Mesenteric fat pad (tissue), 1 donor: Measurements from ENCODE around the gene OOSP1. TPM values are rescaled to one million over a fixed set of nuclear protein-coding genes. Genes with fewer than 3 reads are reported as not detected.
"Not testable (repeated sequence)": the region's sequence is repeated elsewhere in the genome, so short reads cannot be mapped to it uniquely, and the experiment has no call there.

Experiments
- DNase-seq: peaks from one replicate; pipeline ENCODE4 v3.0.0-alpha.2; 2020; ENCODE audit warnings: low spot score
- long read RNA-seq: library from polyadenylated mRNA; unstranded; transcript quantifications from one replicate; pipeline ENCODE4 v2.0.0, GENCODE V29; 2020
- total RNA-seq: library from RNA; stranded (reverse); fragmentation: NEBNext Ultra II Directional; extraction: Animal tissue kit (Norgen Biotek cat#: 25700); gene quantifications from one replicate; pipeline ENCODE4 v1.2.1, GENCODE V29; 2021
- donor health status: DM: yes; HTN: yes; CAD: no.

Gene OOSP1, protein sequence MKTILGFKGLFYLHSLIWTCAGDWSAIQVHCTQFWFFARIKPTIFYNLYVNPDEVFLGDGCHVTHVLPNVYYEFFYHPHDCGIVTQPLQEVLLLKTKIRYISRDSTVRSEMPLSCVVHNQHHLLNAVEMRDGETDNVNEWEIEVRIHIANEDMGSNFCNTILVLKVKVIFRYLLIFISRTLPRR
- not detected for total RNA-seq
- long read RNA-seq = 0 reads

DNA sequence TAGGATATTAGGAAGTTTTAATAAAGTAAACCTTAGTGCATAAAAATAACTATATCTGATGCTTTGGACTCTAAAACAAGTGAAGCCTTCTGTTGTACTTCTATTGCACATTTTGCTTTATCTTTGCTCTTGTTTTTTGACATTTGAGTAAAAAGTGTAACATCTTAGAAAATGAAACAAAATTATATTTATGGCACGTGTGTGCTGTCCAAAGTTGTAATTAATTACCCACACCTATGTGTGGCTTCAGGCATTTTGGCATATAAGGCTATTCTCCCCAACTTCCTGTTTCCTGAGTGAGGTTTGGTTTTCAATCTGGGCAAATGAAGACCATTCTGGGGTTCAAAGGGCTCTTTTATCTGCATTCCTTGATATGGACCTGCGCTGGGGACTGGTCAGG is at the start of gene OOSP1:
Gene OOSP1, plus strand, starts transcription at position 301 of the 400 bp plus-strand sequence. Its CDS starts 23 bp downstream, at position 324.
- no peak for DNase-seq

DNA sequence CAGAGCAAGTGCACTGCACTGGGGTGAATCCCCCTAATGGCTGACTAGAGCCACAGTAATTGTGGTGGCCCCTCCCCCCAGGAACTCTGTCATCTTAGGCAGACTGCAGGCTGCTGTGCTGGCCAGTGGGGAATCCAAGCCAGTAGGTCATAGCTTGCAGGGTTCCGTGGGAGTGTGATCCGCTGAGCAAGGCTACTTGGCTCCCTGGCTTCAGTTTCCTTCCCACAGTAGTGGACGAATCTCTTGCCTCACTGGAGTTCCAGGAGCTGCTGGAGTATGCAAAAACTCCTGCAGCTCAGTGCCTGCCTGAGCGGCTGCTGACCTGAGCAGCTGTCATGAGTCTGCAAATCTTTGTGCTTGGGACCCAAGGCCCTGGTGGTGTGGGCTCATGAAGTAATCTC is 46.5 kb upstream of the OOSP1 start:
- no peak for DNase-seq

DNA sequence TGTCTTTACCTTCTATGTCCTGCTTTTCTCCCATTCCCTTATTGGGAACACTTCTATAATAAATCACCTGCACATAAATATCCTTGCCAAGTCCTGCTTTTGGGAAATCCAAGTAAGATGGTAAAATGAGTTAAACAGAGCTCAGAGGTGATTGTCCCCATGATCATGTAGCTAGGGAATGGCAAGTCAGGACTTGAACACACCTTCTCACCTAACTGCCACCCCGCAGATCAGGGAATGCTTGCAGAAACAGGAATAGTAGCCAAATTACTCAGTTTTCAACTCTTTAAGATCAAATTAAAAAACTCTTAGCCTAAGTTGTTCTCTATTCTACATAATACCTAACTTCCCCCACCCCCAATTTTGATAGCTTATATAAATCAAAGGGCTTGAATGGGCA is 43.6 kb upstream of the OOSP1 start:
- no peak for DNase-seq

DNA sequence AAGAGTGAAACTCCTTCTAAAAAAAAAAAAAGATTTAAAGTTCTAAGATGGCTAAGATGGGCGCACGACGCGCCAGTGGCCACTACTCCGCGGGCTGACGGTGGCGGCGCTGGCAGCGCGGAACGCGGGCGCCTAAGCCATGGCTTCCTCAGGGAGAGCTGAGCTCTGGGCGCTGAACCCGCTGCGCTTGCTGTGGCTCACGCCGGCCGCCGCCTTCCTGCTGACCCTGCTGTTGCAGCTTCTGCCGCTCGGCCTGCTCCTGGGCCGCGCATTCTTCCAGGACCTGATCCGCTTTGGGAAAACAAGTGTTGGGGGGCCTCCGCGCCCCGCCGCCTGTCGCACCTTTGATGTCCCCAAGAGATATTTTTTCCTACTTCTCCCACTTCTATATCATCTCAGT is 40.2 kb upstream of the OOSP1 start:
- DNase-seq = no peak

DNA sequence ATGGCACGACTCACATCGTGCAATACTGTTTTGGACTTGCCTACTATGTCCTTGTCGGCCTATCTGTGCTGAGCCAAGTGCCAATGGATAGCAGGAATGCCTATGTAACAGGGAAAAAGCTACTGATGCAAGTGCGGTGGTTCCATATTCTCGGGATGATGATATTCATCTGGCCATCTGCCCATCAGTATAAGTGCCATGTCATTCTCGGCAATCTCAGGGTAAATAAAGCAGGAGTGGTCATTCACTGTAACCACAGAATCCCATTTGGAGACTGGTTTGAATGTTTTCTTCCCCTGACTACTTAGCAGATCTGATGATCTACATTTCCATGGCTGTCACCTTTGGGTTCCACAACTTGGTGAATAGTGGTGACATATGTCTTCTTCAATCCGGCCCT is 39.6 kb upstream of the OOSP1 start:
- no peak for DNase-seq

DNA sequence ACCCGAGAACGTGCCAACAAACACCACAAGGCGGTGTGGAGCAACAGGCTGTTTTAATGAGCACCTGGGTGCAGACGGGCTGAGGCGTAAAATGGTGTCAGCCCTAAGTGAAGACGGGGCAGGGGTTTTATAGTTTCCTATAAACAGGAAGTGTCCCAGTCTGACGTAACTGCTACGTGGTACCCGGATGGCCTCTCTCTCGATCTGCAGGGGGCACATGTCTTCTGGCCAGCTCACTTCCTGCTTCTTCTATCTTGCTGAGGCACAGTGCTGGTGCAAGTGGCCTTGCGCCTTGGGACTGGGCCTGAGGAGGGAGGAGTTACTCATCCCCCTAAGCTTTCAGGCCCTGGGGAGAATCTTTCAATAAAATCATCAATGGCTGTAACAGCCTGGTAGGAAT is 38.7 kb upstream of the OOSP1 start:
- no peak for DNase-seq

DNA sequence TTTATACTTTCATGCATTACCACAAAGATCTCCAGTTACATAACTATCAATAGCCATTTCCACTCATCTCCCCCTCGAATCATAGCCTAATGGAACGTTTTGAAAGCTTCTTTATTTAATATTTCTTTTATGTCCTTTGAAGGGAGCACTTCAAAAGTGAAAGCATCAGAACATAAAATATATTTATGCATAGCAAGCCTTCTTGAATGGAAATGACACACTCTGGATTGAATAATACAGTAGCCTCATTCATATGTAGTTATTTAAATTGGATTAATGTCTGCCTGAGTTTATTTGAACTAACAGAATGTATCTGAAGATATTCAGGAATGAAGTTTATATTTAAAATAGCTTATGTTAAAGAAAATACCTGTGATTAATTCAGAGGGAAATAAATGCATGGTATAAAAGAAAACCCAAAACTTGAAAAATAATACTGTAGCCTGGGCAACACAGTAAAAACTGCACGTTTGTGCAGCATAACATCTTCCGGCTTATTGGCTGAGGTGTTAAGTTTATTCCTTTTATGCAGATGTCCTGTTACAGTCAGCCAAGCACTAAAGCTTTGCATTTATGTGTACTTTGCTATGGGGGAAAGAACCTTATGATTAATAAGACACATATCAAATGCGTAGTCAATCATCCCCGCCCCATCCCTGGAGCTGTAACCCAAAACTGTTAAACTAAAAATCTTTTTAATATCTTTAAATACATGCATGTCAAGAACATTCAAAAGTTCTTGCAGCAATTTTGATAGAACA is 37.7 kb upstream of the OOSP1 start:
- DNase-seq = no peak

DNA sequence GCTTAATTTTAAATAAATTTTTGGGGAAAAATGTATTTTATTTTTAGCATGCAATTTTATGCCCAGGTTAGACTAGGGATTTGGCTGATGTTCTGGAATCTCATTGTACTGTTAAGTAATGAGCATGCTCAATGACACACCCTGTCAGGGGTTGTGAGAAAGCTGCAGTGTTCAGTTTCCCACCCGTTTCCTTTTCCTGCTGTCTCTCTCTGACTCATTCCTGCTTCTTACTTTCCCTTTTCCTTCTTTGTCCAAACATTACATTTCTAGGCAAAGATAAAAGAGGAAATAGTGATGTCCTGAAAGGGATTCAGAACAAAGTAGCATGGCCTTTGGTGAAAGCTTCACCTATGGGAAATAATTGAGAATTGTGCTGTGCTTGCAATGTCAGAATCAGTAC is 36.9 kb upstream of the OOSP1 start:
- DNase-seq = no peak

DNA sequence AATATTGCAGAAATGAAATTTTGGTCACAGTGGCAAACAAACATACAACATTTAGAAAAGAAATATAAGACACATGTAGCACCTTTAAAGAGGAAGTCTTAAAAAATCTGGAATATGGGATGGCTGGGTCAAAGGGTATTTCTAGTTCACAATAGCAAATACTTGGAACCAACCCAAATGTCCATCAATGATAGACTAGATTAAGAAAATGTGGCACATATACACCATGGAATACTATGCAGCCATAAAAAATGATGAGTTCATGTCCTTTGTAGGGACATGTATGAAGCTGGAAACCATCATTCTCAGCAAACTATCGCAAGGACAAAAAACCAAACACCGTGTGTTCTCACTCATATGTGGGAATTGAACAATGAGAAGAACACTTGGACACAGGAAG is 34.7 kb upstream of the OOSP1 start:
- DNase-seq = not testable (repeated sequence)

DNA sequence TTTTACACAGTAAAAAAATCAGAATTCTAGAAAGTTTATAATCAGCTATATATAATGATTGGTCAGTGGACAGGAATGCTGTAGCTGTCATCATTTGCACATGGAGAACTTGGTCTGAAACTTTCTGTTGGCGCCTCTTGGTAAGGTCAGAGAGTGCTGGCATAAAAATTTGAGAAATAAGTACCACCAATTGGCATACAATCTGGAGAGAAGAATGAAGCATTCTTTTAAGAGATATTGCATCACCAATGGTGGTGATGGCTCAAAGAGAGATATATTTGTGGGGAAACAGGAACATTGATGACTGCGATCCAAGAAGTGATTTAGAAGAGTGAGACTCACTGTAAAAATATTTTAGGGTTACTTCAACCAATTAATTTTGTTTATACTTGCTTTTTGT is 19.8 kb upstream of the OOSP1 start:
- DNase-seq = no peak

DNA sequence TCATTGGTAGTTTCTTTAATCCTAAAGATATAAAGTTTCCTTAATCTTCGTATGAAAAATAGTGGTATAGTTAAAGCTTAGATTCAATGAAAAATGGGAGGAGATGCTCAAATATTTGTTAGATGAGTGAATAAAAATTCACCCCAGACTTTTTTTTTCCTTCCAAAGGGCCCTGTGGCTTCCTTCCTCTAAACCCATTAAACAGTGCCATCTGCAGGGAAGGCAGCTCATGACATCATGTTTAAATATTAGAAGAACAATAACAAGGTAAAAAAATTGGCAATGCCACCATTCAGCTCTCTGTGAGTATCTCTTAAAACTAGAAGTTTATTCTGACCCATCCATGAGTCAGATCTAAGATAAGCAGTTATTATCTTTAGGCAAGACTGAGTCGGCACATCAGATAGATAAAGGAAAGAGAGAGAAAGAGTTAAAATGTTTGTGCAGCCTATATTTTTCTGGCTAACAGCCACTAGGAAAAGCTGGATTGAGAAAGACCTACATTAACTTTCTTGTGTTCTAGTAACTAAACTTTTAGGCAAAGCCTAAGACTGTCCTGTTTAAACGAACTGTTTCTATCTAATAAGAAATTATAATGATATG is 19.1 kb upstream of the OOSP1 start:
- no peak for DNase-seq

DNA sequence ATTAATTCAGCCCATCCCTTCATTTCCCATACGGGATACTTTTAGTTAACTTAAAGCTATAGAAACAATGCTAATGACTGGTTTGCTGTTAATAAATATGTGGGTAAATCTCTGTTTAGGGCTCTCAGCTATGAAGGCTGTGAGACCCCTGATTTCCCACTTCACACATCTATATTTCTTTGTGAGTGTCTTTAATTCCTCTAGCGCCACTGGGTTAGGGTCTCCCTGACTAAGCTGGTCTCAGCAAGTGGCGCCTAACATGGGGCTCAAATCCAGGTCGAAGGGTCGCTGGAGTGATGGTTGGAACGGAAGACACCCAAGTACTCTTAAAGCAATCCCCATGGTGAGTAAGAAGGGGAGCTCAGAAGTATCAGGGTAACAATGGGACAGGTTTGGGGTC is 14.4 kb upstream of the OOSP1 start:
- no peak for DNase-seq

DNA sequence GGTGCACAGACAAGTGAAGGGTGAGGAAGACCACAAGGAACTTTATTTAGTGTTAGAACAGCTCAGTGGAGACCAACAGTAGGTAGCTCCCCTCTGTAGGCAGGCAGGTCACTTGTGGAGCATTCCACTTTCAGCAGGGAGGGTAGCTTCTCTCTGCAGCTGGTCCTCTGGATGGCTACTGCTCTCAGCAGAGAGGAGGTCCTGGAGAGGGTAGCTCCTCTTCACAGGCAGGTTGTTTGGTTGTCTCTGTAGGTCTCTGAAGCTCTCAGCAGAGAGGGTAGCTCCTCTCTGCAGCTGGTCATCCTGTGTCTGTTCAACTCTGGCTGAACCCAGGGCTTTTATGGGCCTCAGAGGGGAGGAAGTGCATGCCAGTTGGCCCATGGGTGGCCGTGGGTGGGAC is 6.5 kb upstream of the OOSP1 start:
- DNase-seq = no peak

DNA sequence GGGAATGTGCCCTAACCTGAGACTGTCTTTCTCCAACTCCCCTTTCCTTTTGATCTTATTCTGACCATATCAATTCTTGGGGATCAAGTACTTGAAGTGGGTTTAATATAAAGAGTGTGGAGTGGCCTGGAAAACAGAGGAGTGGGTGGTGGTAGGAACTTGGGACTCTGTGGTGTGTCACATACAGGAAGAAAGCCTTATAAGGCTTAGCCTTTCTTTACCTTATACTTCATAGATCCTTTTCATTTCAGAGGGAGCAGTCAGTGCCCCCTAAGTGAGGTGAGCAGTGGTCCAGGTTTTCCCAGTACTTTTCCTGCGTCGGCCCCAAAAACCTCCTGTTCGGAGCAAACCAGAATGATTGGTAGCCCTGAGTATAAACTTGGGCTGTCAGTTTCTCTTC is 486 bp downstream of the OOSP1 start:
- no peak for DNase-seq

DNA sequence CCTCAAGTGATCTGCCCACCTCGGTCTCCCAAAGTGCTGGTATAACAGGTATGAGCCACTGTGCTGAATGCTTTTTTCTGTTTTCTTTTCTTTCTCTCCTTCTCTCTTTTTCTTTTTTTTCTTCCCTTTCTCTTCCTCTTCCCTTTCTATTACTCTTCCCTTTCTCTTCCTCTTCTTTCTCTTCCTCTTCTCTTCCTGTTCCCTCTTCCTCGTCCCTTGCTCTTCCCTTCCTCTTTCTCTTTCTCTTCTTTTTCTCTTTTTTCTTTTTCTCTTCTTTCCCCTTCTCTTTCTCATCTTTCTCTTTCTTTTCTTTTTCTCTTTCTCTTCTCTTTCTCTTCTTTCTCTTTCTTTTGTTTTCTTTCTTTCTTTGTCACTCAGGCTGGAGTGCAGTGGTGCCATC is 1.2 kb downstream of the OOSP1 start:
- DNase-seq = no peak

DNA sequence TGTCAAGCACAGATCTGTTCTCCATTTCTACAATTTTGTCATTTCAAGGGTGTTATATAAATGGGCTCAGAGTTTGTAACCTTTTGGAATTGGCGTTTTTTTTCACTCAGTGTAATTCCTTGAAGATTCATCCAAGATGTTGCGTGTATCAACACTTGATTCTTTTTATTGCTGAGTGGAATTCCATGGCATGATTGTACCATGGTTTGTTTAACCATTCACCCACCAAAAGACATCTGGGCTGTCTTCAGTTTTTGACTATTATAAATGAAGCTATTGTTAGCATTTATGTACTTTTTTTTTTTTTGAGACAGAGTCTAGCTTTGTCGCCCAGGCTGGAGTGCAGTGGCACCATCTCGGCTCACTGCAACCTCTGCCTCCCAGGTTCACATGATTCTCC is 2.9 kb downstream of the OOSP1 start:
- DNase-seq = no peak

DNA sequence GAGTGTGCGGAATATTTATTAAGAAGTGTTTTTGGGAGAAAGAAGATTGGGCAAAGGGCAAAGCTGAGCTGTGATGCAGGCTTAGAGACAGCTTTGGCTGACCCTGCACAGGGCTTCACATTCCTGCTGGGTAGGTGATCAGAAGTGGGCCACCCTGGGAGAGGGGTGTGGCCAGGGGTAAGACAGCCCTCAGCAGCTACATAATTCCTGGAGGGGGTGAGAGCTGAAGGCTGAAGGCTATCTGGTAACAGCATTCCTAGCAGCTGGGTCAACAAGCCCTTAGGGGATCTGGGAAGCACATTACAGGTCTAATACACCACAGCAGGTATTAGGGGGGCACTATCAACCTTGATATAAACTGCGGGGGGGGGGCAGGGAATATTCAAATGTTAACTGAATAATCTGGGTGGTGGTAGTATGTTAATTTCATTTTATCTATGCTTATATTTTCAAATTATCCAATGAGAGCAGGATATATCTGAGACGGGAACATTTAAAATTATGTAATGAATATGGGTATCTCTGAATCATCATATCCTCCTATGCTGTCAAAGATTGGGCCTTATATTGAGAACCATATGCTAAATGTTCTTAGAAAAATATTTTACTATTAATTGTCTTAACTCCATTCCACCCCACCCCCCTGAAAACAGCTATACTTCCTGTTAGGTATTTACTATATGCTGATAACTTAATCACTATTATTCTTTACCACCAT is 5.9 kb downstream of the OOSP1 start:
- no peak for DNase-seq

DNA sequence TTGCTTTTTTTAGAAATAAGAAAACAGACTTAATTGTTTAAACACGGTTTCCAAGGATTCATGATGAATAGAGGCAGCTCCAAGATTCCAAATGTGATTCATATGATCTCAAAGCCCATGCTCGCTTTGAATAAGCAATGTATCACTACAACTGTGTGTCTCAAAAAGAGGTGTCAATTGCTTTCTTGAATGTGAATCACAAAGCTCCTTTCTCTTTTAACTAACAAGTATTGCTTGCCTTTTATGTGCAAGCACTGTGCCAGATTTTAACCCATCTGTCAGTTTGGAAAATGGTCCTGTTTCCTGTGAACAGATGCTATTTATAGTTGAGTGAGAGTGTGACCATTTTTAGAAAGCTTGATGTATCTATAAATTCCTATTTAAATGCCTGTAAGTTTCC is 6.5 kb downstream of the OOSP1 start:
- no peak for DNase-seq

DNA sequence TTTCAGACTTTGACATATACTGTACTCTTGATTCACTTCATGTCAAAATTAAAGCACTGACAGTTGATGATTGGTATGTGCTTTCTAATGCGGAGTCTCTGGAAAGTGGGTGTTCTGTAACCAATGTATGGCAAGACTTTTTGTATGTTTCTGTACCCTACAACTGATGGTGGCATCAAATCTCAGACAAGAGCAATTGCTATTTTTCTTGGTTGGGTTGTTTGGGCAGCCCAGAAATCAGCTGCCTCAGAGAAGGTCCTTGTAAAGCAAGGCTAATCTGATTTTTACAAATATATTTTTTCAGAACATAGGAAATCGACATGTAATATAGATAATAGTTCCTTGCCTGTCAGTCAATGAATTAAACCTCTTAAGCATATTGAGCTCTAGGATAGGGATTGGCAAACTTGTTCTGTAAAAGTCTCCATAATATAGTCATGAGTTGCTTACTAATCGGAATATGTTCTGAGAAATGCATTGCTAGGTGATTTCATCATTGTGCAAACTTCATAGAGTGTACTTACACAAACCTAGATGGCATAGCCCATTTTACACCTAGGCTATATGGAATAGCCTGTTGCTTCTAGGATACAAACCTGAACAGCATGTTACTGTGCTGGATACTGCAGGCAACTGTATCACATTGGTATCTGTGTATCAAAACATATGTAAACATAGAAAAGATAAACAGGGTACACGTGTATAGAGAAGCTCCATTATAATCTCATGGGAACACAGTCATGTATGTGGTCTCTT is 15.4 kb downstream of the OOSP1 start:
- no peak for DNase-seq

DNA sequence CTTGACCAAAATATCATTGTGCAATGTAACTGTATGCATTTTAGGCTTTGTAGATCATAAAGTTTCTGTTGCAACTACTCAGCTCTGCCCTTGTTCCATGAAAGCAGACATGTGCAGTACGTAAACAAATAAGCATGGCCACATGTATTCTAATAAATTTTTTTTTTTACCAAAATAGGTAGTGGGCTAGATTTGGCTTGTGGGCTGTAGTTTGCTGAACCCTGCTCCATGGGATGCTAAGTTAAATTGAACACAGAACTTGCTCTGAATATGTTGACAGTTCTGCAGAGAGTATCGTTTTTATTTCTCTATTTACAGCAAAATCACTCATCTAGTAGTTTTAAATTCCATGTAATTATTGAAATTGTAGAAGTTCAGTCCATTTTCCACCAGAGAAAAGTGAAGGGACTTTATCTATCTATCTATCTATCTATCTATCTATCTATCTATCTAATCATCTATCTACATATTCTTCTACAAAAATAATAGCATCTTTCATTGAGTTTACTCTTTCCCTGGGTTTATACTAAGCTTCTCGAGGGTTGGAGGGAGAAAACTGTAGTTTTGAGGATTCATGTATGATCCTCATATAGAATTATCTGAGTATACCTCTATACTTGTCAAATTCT is 16.1 kb downstream of the OOSP1 start:
- no peak for DNase-seq

DNA sequence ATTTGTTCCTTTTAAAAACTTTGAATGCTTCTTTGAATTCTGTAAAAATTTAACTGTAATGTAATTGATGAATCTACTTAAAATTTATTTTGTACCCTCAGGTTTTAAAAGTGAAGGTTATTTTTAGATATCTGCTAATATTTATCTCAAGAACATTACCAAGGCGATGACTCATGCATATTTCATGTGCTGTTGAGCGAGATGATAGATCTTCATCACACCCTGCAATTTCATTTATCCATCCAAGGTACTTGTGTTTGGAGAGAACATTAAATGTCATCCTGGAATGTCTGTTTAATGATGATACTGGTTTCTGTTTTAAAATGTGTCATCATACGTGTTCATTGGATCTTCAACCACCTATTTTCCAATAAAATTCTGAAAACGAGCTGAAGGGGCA is 18.9 kb downstream of the OOSP1 start:
- DNase-seq = no peak
